Endothelial cell of umbilical vein (primary cell): Measurements from ENCODE around the gene GABBR2. TPM values are rescaled to one million over a fixed set of nuclear protein-coding genes. Genes with fewer than 3 reads are reported as not detected.
A peak's percentile ranks its signal among the peaks of the same experiment; 100 is the strongest.

Source experiments
- BruUV-seq: library from RNA; stranded (reverse); fragments of 400-500 nt; replicated peaks from 2 replicates; lab custom pipeline; 2021; lab: Mats Ljungman, UMichigan
- CTCF ChIA-PET: fragments of 300-600, 350-600 bp; sonication (Branson Sonifier 250); formaldehyde crosslinking; loops from one replicate; lab custom pipeline; 2021; ENCODE audit warnings: antibody characterized with exemption, inconsistent platforms; lab: Charles Lee
- POLR2A ChIA-PET: fragments of 300-600, 350-600 bp; sonication (Branson Sonifier 250); formaldehyde crosslinking; loops from one replicate; lab custom pipeline; 2021; ENCODE audit warnings: antibody characterized with exemption, inconsistent platforms; lab: Charles Lee
- DNase-seq: peaks from one replicate; pipeline ENCODE4 v3.0.0-alpha.2; 2011; ENCODE audit warnings: low read depth, low spot score
- FAIRE-seq: peaks from 2 replicates; lab custom pipeline; 2011; peaks lifted over from hg19 to GRCh38; lab: Jason Lieb, UNC
- H2AFZ ChIP-seq: 2 replicates; pipeline ENCODE4 v1.6.0; 2012; ENCODE audit warnings: low read depth, low read length, control low read depth, inconsistent platforms
- H3K27ac ChIP-seq: 2 replicates; pipeline ENCODE4 v1.5.1; 2011; ENCODE audit warnings: low read depth, mild to moderate bottlenecking, control low read depth, low read length, moderate library complexity; ENCODE audit not compliant: insufficient read depth
- H3K27me3 ChIP-seq, 2 experiments: 2 replicates each; pipeline versions ENCODE4 v1.6.0 to v1.6.1; 2011; ENCODE audit warnings: low read length in 2 of 2, mixed read lengths in 1 of 2; ENCODE audit not compliant: control insufficient read depth in 2 of 2, insufficient read depth in 2 of 2
- H3K36me3 ChIP-seq, 2 experiments: 2 replicates in 1 of 2; 3 replicates in 1 of 2; pipeline ENCODE4 v1.5.1; 2011; ENCODE audit warnings: low read length in 2 of 2, mild to moderate bottlenecking in 1 of 2, moderate library complexity in 1 of 2; ENCODE audit not compliant: control insufficient read depth in 2 of 2, insufficient read depth in 2 of 2; ENCODE audit errors: extremely low read depth in 1 of 2
- H3K4me1 ChIP-seq: 3 replicates; pipeline ENCODE4 v1.5.1; 2011; ENCODE audit warnings: mild to moderate bottlenecking, low read length; ENCODE audit not compliant: control insufficient read depth, insufficient read depth; ENCODE audit errors: extremely low read depth
- H3K4me2 ChIP-seq: 2 replicates; pipeline ENCODE4 v1.6.1; 2011; ENCODE audit warnings: low read length, control low read depth, mixed read lengths; ENCODE audit not compliant: insufficient read depth
- H3K4me3 ChIP-seq, 3 experiments: fragments of 200-600 bp in 1 of 3; sonication (generic), shearing (Covaris generic) in 1 of 3; replicated peaks in 1 of 3; 2 replicates each; pipeline ENCODE4 v1.5.1; 2011 to 2016; ENCODE audit warnings: control low read depth in 3 of 3, low read length in 3 of 3, mild to moderate bottlenecking in 2 of 3, inconsistent platforms in 1 of 3, low read depth in 1 of 3, moderate library complexity in 1 of 3; ENCODE audit not compliant: insufficient read depth in 1 of 3
- H3K79me2 ChIP-seq: 2 replicates; pipeline ENCODE4 v1.6.0; 2012; ENCODE audit warnings: low read length, inconsistent platforms; ENCODE audit not compliant: control insufficient read depth, insufficient read depth
- H3K9ac ChIP-seq: replicated peaks from 2 replicates; pipeline ENCODE3; 2011; ENCODE audit warnings: low read length, control low read depth; ENCODE audit not compliant: insufficient read depth; ENCODE audit errors: extremely low read depth
- H3K9me1 ChIP-seq: replicated peaks from 3 replicates; pipeline ENCODE4 v1.6.0; 2011; ENCODE audit warnings: mild to moderate bottlenecking, low read length; ENCODE audit not compliant: control insufficient read depth, insufficient read depth; ENCODE audit errors: extremely low read depth
- H3K9me3 ChIP-seq: replicated peaks from 2 replicates; pipeline ENCODE4 v1.5.1; 2012; ENCODE audit warnings: low read length, inconsistent platforms; ENCODE audit not compliant: control insufficient read depth, insufficient read depth
- H4K20me1 ChIP-seq: replicated peaks from 2 replicates; pipeline ENCODE3; 2011; ENCODE audit warnings: mild to moderate bottlenecking, low read length; ENCODE audit not compliant: control insufficient read depth, insufficient read depth; ENCODE audit errors: extremely low read depth
- CTCF ChIP-seq, 2 donors: IDR thresholded peaks; 1 replicate in 1 of 2; 2 replicates in 1 of 2; pipeline ENCODE4 v1.5.1; 2011; ENCODE audit warnings: low read length in 2 of 2, mild to moderate bottlenecking in 2 of 2, moderate library complexity in 2 of 2, control low read depth in 1 of 2, inconsistent platforms in 1 of 2, low read depth in 1 of 2; ENCODE audit not compliant: insufficient read depth in 1 of 2; ENCODE audit errors: extremely low read depth in 1 of 2
- MAX ChIP-seq: IDR thresholded peaks from 2 replicates; pipeline ENCODE4 v1.6.1; 2011; ENCODE audit not compliant: insufficient read depth, insufficient read length
- MYC ChIP-seq: IDR thresholded peaks from one replicate; pipeline ENCODE4 v1.6.1; 2011; ENCODE audit warnings: mild to moderate bottlenecking, low read depth, low read length
- POLR2A ChIP-seq: IDR thresholded peaks from 2 replicates; pipeline ENCODE4 v1.6.1; 2012; ENCODE audit warnings: low read depth, mild to moderate bottlenecking, control low read depth, low read length
- POLR2AphosphoS5 ChIP-seq: IDR thresholded peaks from 2 replicates; pipeline ENCODE4 v1.6.1; 2012; ENCODE audit warnings: low read depth, mild to moderate bottlenecking, control low read depth, low read length, moderate library complexity; ENCODE audit not compliant: insufficient read depth
- dilution Hi-C: fragments of 300-500 bp; cut with MboI; formaldehyde crosslinking; loops from one replicate; pipeline ENCODE4 v1.15.0; 2019; ENCODE audit warnings: low sequenced_read_pairs; ENCODE audit not compliant: extremely low pct_ligation_motif_present
- intact Hi-C: fragments of 100-400 bp; cut with micrococcal nuclease; formaldehyde crosslinking; loops from one replicate; pipeline ENCODE4 v1.10.0; 2022
- polyA plus RNA-seq, 4 experiments: library from polyadenylated mRNA; depleted of rRNA in 3 of 4; stranded (reverse) in 3 of 4; unstranded in 1 of 4; fragments of >200 nt; gene quantifications; 2 replicates each; pipeline versions ENCODE4 v1.2.1 to v1.2.3, GENCODE V29; 2011 to 2012; ENCODE audit warnings: missing spikeins in 1 of 4
- total RNA-seq: library from RNA; stranded (reverse); gene quantifications from 2 replicates; pipeline ENCODE4 v1.2.3, GENCODE V29; 2021

The GABBR2 gene
- total and polyA plus RNA-seq, 2 donors (not counting 3 experiments of a cell fraction or from before 2014, with no cell fraction given), result 1.1 to 9.2 TPM

DNA sequence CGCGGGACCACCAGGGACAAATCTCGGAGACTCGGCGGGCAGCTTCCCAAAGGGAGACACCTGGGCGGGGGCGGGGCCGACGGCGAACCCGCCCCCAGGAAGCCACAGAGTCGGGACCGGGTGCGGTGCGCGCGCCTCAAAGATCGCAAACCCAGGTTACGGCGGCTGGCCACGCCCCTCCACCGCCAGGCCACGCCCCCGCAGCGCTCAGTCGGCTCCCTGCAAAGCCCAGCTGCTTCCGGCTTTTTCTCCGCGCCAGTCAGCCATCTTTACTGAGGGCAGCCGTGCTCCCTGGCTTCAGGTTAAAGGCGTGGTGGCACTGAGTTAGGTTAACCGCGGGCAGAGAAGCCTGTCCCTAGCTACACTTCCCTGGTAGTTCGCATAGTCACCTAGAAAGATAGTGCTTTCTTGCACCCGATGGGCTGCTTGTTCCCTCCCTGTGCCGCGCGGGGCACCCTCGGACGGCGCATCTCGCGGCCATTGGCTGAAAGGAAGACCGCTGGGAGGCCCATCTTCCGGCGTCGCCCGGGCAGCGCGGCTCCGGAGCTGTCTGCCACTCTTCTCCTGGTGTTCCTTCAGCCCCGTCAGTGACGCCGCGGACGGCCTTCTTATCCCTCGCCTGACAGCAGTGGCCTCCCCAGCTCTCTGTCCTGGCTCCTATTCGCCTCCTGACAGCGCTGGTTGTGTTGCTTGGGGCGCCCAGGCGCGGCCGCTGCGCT, 453.0 kb downstream of the GABBR2 start, which contains the start of gene TBC1D2:
TBC1D2 (minus strand) TSS at position 72 of the 719 bp plus-strand sequence. CDS start 108 bp downstream, outside the sequence.
- intact Hi-C loops, result loop anchor here (1.0 to 2.0 kb wide), 4 partner anchors 169 to 332 kb away; partner anchors contain the start of gene ANP32B
- H3K9me1 ChIP-seq, result no peaks in the 10 kb centered on the region
- TF ChIP-seq MAX, result no peak
- TF ChIP-seq MYC, result no peak
- TF ChIP-seq POLR2AphosphoS5, result peak; percentile 51
- TF ChIP-seq POLR2A, result peak; percentile 64
- TF ChIP-seq CTCF (IDR thresholded peaks at IDR 0.05; ENCODE audit: extremely low read depth in 1 of 2, insufficient read depth in 1 of 2, low read depth in 1 of 2, low read length in 2 of 2), result peak in 1 of 2 donors; percentile 24
- no peaks in the 10 kb centered on the region for H4K20me1 ChIP-seq
- H3K27ac ChIP-seq, result peak within 1 kb of the TSS; percentile 75
- H3K4me1 ChIP-seq, result peaks cover 22% of the 10 kb centered on the region
- H3K4me2 ChIP-seq, result peak within 1 kb of the TSS; percentile 80
- H3K27me3 ChIP-seq, result no peaks in the 10 kb centered on the region
- peaks cover 16% of the 10 kb centered on the region for H3K79me2 ChIP-seq
- dilution Hi-C loops, result no loop called here
- H2AFZ ChIP-seq, result peak within 1 kb of the TSS; percentile 89
- H3K9ac ChIP-seq, result peak within 1 kb of the TSS; percentile 76
- H3K9me3 ChIP-seq, result no peaks in the 10 kb centered on the region
- ChIA-PET POLR2A (interaction anchor here (0.7 to 1.1 kb wide), 2 partner anchors 200 to 623 kb away, joined by 3 to 5 read pairs; partner anchors contain the start of gene TSTD2), CTCF (interaction anchor here (0.7 to 5.1 kb wide), 15 partner anchors 8 to 523 kb away, joined by 3 to 37 read pairs (median 6); partner anchors contain the start of genes TRIM14 and TRMO)
- no peaks in the 10 kb centered on the region for H3K36me3 ChIP-seq
- DNase-seq, result peak; percentile 94
- FAIRE-seq, result peak; percentile 99
- BruUV-seq, result no TSS peak
- peak within 1 kb of the TSS; percentile 67 to 81 (median 80) for H3K4me3 ChIP-seq
